ENCODE data around the gene VANGL2. TPM values are rescaled to one million over a fixed set of nuclear protein-coding genes. Genes with fewer than 3 reads are reported as not detected.

The VANGL2 gene
- total and polyA plus RNA-seq, 9 of the 15 experiments (the other 6 are each of a cell fraction or from before 2014, with no cell fraction given), result 0.28 to 4.0 (median 0.98) TPM

- Histone ChIP-seq H3K9ac (ENCODE audit: insufficient read depth in 1 of 2, low read depth in 2 of 2, low read length in 2 of 2) (no peak overlapping the region), H3K27me3 (ENCODE audit: control insufficient read depth in 2 of 2, insufficient read depth in 2 of 2, low read length in 2 of 2) (no peaks in the 10 kb centered on the region), H3K27ac (ENCODE audit: extremely low read depth, low read depth, low read length) (no peak overlapping the region), H3K9me3 (replicated peaks; ENCODE audit: control insufficient read depth, insufficient read depth, low read depth, low read length) (no peaks in the 10 kb centered on the region), H3K79me2 (ENCODE audit: control insufficient read depth, insufficient read depth, low read length) (no peaks in the 10 kb centered on the region), H3K4me3 (no peak overlapping the region), H3K4me1 (replicated peaks in 1 of 2; ENCODE audit: control insufficient read depth in 2 of 2, insufficient read depth in 2 of 2, low read length in 2 of 2) (peaks cover 0 to 15% of the 10 kb centered on the region in 2 experiments; a peak in 3 of 5 replicates), H4K20me1 (replicated peaks; ENCODE audit: control insufficient read depth, insufficient read depth, low read length) (no peaks in the 10 kb centered on the region), H2AFZ (ENCODE audit: low read depth, low read length) (peak overlapping the region; percentile 91; the same call in 1 of the 2 replicates), H3K36me3 (ENCODE audit: control insufficient read depth, insufficient read depth, low read length) (no peaks in the 10 kb centered on the region), H3K9me1 (ENCODE audit: control insufficient read depth, insufficient read depth, low read length) (no peaks in the 10 kb centered on the region), H3K4me2 (ENCODE audit: insufficient read depth, low read length) (no peak overlapping the region)
- POLR2A ChIA-PET, result no interaction called here
- intact Hi-C loops (cut with micrococcal nuclease) (no loop called here), in situ Hi-C loops (cut with MboI) (no loop called here)
- BruUV-seq (replicated peaks), result no TSS peak
- no peak for FAIRE-seq
- no peak for DNase-seq (ENCODE audit: extremely low read depth in 1 of 4, low spot score in 3 of 4)
- WGBS (ENCODE audit: insufficient coverage, low coverage, missing lambda C conversion rate), result 55% methylated on average over 2 of the region's 2 CpGs
- CTCF ChIA-PET (ENCODE audit: low intra/inter-chr PET ratio), result no interaction called here
- no peak for ATAC-seq
- no peak for TF ChIP-seq GTF3C2 (IDR thresholded peaks at IDR 0.05; ENCODE audit: borderline replicate concordance, extremely low read depth, insufficient read length)
- no peak for TF ChIP-seq ZBTB17 (CRISPR knock-in tag; IDR thresholded peaks at IDR 0.05)
- TF ChIP-seq ZNF609 (CRISPR knock-in tag; IDR thresholded peaks at IDR 0.05; ENCODE audit: borderline replicate concordance), result no peak
- TF ChIP-seq TCF7L2 (IDR thresholded peaks at IDR 0.05; ENCODE audit: low read depth, low read length), result no peak
- TF ChIP-seq DEAF1 (CRISPR knock-in tag; IDR thresholded peaks at IDR 0.05), result no peak
- no peak for TF ChIP-seq ZBTB2 (IDR thresholded peaks at IDR 0.05)
- TF ChIP-seq NUFIP1 (IDR thresholded peaks at IDR 0.05; ENCODE audit: partially characterized antibody), result no peak
- no peak for TF ChIP-seq POU5F1 (IDR thresholded peaks at IDR 0.05; ENCODE audit: borderline replicate concordance, low read depth, low read length, partially characterized antibody)
Observed at GRCh38 chr1:160459687-160460086, 59.3 kb downstream of the VANGL2 start.

Measured in K562 (cell line).